Caco-2 (cell line): ENCODE results near the gene ALDH3A2. TPM values are rescaled to one million over a fixed set of nuclear protein-coding genes. Genes with fewer than 3 reads are reported as not detected.

Source experiments
- BruUV-seq: library from RNA; stranded (reverse); fragments of 400-500 nt; replicated peaks from 2 replicates; lab custom pipeline; 2021; lab: Mats Ljungman, UMichigan
- CTCF ChIA-PET: fragments of 300-600 bp; sonication (Branson Sonifier 250); formaldehyde crosslinking; loops from one replicate; lab custom pipeline; 2022; ENCODE audit warnings: antibody characterized with exemption; lab: Charles Lee
- POLR2A ChIA-PET: fragments of 300-600 bp; sonication (Branson Sonifier 250); formaldehyde crosslinking; loops from one replicate; lab custom pipeline; 2022; ENCODE audit warnings: antibody characterized with exemption; lab: Charles Lee
- DNase-seq, 2 experiments: peaks; one replicate each; pipeline versions ENCODE4 v3.0.0 to v3.0.0-alpha.2; 2020 to 2022
- H3K27me3 ChIP-seq: replicated peaks from 2 replicates; pipeline ENCODE4 v1.6.0; 2011; ENCODE audit warnings: low read length; ENCODE audit not compliant: control insufficient read depth, insufficient read depth
- H3K36me3 ChIP-seq: 2 replicates; pipeline ENCODE4 v1.5.1; 2011; ENCODE audit warnings: low read length; ENCODE audit not compliant: control insufficient read depth, insufficient read depth
- H3K4me1 ChIP-seq: fragments of 250-450 bp; sonication (Bioruptor Pico); 2 replicates; pipeline ENCODE4 v1.5.1; 2020; ENCODE audit warnings: mild to moderate bottlenecking
- H3K4me3 ChIP-seq: 2 replicates; pipeline ENCODE4 v1.5.1; 2011; ENCODE audit warnings: low read depth, mild to moderate bottlenecking, control low read depth, low read length
- H3K9me3 ChIP-seq: fragments of 250-450 bp; sonication (Bioruptor Pico); 2 replicates; pipeline ENCODE4 v1.5.1; 2020; ENCODE audit warnings: mild to moderate bottlenecking, moderate library complexity
- H3K27ac Mint-ChIP-seq: one replicate; pipeline ENCODE4 v1.8.0; 2022; ENCODE audit warnings: mixed read lengths; ENCODE audit not compliant: unreplicated experiment
- H3K27me3 Mint-ChIP-seq: one replicate; pipeline ENCODE4 v1.8.0; 2022; ENCODE audit warnings: mixed read lengths; ENCODE audit not compliant: insufficient read depth, unreplicated experiment
- H3K36me3 Mint-ChIP-seq: one replicate; pipeline ENCODE4 v1.8.0; 2022; ENCODE audit warnings: mild to moderate bottlenecking, mixed read lengths; ENCODE audit not compliant: insufficient read depth, unreplicated experiment
- H3K4me1 Mint-ChIP-seq: one replicate; pipeline ENCODE4 v1.8.0; 2022; ENCODE audit warnings: low read depth, mixed read lengths; ENCODE audit not compliant: unreplicated experiment
- H3K4me3 Mint-ChIP-seq: one replicate; pipeline ENCODE4 v1.8.0; 2022; ENCODE audit warnings: mild to moderate bottlenecking, moderate library complexity, mixed read lengths; ENCODE audit not compliant: unreplicated experiment
- H3K9me3 Mint-ChIP-seq: one replicate; pipeline ENCODE4 v1.8.0; 2022; ENCODE audit warnings: mixed read lengths; ENCODE audit not compliant: unreplicated experiment
- intact Hi-C: fragments of 100-400 bp; cut with micrococcal nuclease; formaldehyde crosslinking; loops from one replicate; pipeline ENCODE4 v1.10.0; 2022; ENCODE audit not compliant: unreplicated experiment
- total RNA-seq: library from RNA; stranded (reverse); gene quantifications from 2 replicates; pipeline ENCODE4 v1.2.3, GENCODE V29; 2022
- TF ChIP-seq, protein P1 (sequence below), 2 experiments: fragments of 200-600 bp in 1 of 2; IDR thresholded peaks; 1 replicate in 1 of 2; 2 replicates in 1 of 2; pipeline versions ENCODE4 v1.5.1 to v1.8.0; 2011 to 2022; ENCODE audit warnings: antibody characterized with exemption in 1 of 2, control low read depth in 1 of 2, inconsistent platforms in 1 of 2, low read depth in 1 of 2, low read length in 1 of 2, mild to moderate bottlenecking in 1 of 2, moderate library complexity in 1 of 2; ENCODE audit not compliant: insufficient read depth in 1 of 2, severe bottlenecking in 1 of 2, unreplicated experiment in 1 of 2

Gene ALDH3A2
- total RNA-seq, 1 experiment from 2014 or later, result 84.0 TPM

GRCh38 chr17:19631905-19632304 lies 16.6 kb upstream of the ALDH3A2 start:
- intact Hi-C loops, result no loop called here
- ChIA-PET POLR2A (no interaction called here), CTCF (interaction anchor here (0.6 kb wide), 1 partner anchor 133 kb away, joined by 3 read pairs; no protein-coding TSS in a partner anchor)
- Mint-ChIP-seq H3K9me3 (no peaks in the 10 kb centered on the region), H3K4me3 (no peak overlapping the region), H3K27ac (no peak overlapping the region), H3K4me1 (peaks cover 6% of the 10 kb centered on the region), H3K36me3 (no peaks in the 10 kb centered on the region), H3K27me3 (no peaks in the 10 kb centered on the region)
- H3K36me3 ChIP-seq, result no peaks in the 10 kb centered on the region
- H3K9me3 ChIP-seq, result no peaks in the 10 kb centered on the region
- TF ChIP-seq, protein P1, sequence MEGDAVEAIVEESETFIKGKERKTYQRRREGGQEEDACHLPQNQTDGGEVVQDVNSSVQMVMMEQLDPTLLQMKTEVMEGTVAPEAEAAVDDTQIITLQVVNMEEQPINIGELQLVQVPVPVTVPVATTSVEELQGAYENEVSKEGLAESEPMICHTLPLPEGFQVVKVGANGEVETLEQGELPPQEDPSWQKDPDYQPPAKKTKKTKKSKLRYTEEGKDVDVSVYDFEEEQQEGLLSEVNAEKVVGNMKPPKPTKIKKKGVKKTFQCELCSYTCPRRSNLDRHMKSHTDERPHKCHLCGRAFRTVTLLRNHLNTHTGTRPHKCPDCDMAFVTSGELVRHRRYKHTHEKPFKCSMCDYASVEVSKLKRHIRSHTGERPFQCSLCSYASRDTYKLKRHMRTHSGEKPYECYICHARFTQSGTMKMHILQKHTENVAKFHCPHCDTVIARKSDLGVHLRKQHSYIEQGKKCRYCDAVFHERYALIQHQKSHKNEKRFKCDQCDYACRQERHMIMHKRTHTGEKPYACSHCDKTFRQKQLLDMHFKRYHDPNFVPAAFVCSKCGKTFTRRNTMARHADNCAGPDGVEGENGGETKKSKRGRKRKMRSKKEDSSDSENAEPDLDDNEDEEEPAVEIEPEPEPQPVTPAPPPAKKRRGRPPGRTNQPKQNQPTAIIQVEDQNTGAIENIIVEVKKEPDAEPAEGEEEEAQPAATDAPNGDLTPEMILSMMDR (IDR thresholded peaks at IDR 0.05; ENCODE audit: insufficient read depth in 1 of 2, low read depth in 1 of 2, low read length in 1 of 2, severe bottlenecking in 1 of 2, unreplicated experiment in 1 of 2), result no peak
- no TSS peak for BruUV-seq
- no peaks in the 10 kb centered on the region for H3K27me3 ChIP-seq
- no peak for DNase-seq
- no peak overlapping the region for H3K4me3 ChIP-seq
- no peaks in the 10 kb centered on the region for H3K4me1 ChIP-seq

- Mint-ChIP-seq H3K27ac (no peak overlapping the region), H3K36me3 (no peaks in the 10 kb centered on the region), H3K4me1 (peaks cover 33% of the 10 kb centered on the region), H3K27me3 (no peaks in the 10 kb centered on the region), H3K4me3 (no peak overlapping the region), H3K9me3 (no peaks in the 10 kb centered on the region)
- no TSS peak for BruUV-seq
- CTCF ChIA-PET, result no interaction called here
- Histone ChIP-seq H3K4me3 (no peak overlapping the region), H3K27me3 (no peaks in the 10 kb centered on the region), H3K9me3 (no peaks in the 10 kb centered on the region), H3K4me1 (peaks cover 52% of the 10 kb centered on the region), H3K36me3 (no peaks in the 10 kb centered on the region)
- TF ChIP-seq, protein P1 (IDR thresholded peaks at IDR 0.05; ENCODE audit: insufficient read depth in 1 of 2, low read depth in 1 of 2, low read length in 1 of 2, severe bottlenecking in 1 of 2, unreplicated experiment in 1 of 2), result no peak
- DNase-seq, result no peak
- intact Hi-C loops, result no loop called here
- POLR2A ChIA-PET, result no interaction called here
Measured at GRCh38 chr17:19641687-19642372, 6.7 kb upstream of the ALDH3A2 start.

- Mint-ChIP-seq H3K27me3 (no peaks in the 10 kb centered on the region), H3K4me3 (no peak overlapping the region), H3K9me3 (no peaks in the 10 kb centered on the region), H3K27ac (no peak overlapping the region), H3K36me3 (peaks cover 5% of the 10 kb centered on the region), H3K4me1 (peaks cover 39% of the 10 kb centered on the region)
- POLR2A ChIA-PET, result no interaction called here
- peaks cover 58% of the 10 kb centered on the region for H3K4me1 ChIP-seq
- no peak overlapping the region for H3K4me3 ChIP-seq
- TF ChIP-seq, protein P1 (IDR thresholded peaks at IDR 0.05; ENCODE audit: insufficient read depth in 1 of 2, low read depth in 1 of 2, low read length in 1 of 2, severe bottlenecking in 1 of 2, unreplicated experiment in 1 of 2), result no peak
- intact Hi-C loops, result no loop called here
- H3K36me3 ChIP-seq, result no peaks in the 10 kb centered on the region
- no peaks in the 10 kb centered on the region for H3K27me3 ChIP-seq
- no peaks in the 10 kb centered on the region for H3K9me3 ChIP-seq
- BruUV-seq, result no TSS peak
- no peak for DNase-seq
- CTCF ChIA-PET, result no interaction called here
Measured at GRCh38 chr17:19642373-19642893, 6.1 kb upstream of the ALDH3A2 start.
